ENCODE measurements around the gene RETN. TPM values are rescaled to one million over a fixed set of nuclear protein-coding genes. Genes with fewer than 3 reads are reported as not detected.

RETN gene
- total RNA-seq, 6 experiments from 2014 or later: not detected

GRCh38 chr19:7685546-7686445, 16.9 kb downstream of the RETN start:
- H3K9me3 Mint-ChIP-seq: no peaks in the 10 kb centered on the region
- H3K4me3 Mint-ChIP-seq: no peak overlapping the region
- peaks cover 2% of the 10 kb centered on the region for H3K27me3 Mint-ChIP-seq (ENCODE audit: insufficient read depth)
- H3K4me1 Mint-ChIP-seq (ENCODE audit: low read depth): peaks cover 8% of the 10 kb centered on the region
- H3K36me3 Mint-ChIP-seq (ENCODE audit: low read depth): peaks cover 5% of the 10 kb centered on the region; the same call in 1 of the 2 replicates
- DNase-seq: no peak
- TF ChIP-seq, protein P1, sequence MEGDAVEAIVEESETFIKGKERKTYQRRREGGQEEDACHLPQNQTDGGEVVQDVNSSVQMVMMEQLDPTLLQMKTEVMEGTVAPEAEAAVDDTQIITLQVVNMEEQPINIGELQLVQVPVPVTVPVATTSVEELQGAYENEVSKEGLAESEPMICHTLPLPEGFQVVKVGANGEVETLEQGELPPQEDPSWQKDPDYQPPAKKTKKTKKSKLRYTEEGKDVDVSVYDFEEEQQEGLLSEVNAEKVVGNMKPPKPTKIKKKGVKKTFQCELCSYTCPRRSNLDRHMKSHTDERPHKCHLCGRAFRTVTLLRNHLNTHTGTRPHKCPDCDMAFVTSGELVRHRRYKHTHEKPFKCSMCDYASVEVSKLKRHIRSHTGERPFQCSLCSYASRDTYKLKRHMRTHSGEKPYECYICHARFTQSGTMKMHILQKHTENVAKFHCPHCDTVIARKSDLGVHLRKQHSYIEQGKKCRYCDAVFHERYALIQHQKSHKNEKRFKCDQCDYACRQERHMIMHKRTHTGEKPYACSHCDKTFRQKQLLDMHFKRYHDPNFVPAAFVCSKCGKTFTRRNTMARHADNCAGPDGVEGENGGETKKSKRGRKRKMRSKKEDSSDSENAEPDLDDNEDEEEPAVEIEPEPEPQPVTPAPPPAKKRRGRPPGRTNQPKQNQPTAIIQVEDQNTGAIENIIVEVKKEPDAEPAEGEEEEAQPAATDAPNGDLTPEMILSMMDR (IDR thresholded peaks at IDR 0.05): no peak
- no peak overlapping the region for H3K27ac Mint-ChIP-seq

DNA sequence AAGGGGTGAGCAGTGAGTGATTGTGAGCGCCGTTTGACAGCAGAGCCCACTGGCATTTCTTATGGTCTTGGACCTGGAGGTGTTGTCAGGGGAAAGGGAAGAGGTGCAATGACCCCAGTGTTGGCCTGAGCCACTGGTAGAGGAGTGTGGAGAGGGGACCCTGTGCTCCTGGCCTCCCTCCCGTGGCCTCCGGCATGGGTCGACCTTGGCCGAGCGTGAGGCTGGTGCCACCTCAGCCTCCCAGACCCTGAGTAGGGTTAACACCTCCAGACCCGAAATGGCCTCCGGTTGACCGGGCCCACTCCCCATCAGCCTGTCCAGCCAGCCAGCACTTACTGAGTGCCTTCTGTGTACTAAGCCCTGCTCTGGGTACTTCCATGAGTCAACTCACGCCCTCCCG, 18.3 kb downstream of the RETN start:
- Mint-ChIP-seq H3K36me3 (ENCODE audit: low read depth) (peaks cover 5% of the 10 kb centered on the region; the same call in 1 of the 2 replicates), H3K9me3 (no peaks in the 10 kb centered on the region), H3K4me1 (ENCODE audit: low read depth) (peaks cover 8% of the 10 kb centered on the region), H3K27ac (no peak overlapping the region), H3K4me3 (no peak overlapping the region), H3K27me3 (ENCODE audit: insufficient read depth) (peaks cover 2% of the 10 kb centered on the region)
- no peak for DNase-seq
- TF ChIP-seq, protein P1 (IDR thresholded peaks at IDR 0.05): no peak

DNA sequence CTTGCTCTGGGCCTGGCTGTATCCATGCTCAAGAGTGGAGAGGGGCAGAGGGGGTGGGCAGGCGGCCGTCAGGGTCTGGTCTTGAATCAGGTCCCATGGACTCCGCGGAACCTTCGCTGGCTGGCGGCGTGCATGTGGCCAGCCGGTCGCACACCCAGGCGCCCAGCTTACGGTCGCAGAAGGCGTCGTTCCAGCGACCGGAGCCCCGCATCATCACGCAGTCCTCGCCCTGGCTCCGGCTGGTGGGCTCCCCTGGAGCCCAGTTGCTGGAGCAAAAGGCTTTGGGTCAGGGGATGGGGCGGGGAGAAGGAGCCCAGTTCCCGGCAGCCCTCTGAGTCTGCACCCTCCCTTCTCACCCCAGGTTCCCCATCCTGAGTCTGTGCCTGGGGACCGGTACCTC, 20.3 kb downstream of the RETN start:
- H3K27me3 Mint-ChIP-seq (ENCODE audit: insufficient read depth): no peaks in the 10 kb centered on the region; the same call in 1 of the 2 replicates
- no peaks in the 10 kb centered on the region for H3K9me3 Mint-ChIP-seq
- no peak for DNase-seq
- TF ChIP-seq, protein P1 (IDR thresholded peaks at IDR 0.05): no peak
- H3K4me3 Mint-ChIP-seq: no peak overlapping the region
- H3K27ac Mint-ChIP-seq: no peak overlapping the region
- H3K4me1 Mint-ChIP-seq (ENCODE audit: low read depth): peaks cover 8% of the 10 kb centered on the region
- no peaks in the 10 kb centered on the region for H3K36me3 Mint-ChIP-seq (ENCODE audit: low read depth)

GRCh38 chr19:7690779-7691258, 22.0 kb downstream of the RETN start:
- H3K4me3 Mint-ChIP-seq: no peak overlapping the region
- H3K9me3 Mint-ChIP-seq: no peaks in the 10 kb centered on the region
- TF ChIP-seq, protein P1 (IDR thresholded peaks at IDR 0.05): no peak
- H3K27ac Mint-ChIP-seq: no peak overlapping the region
- no peaks in the 10 kb centered on the region for H3K36me3 Mint-ChIP-seq (ENCODE audit: low read depth)
- no peak for DNase-seq
- peaks cover under 1% of the 10 kb centered on the region; the same call in 1 of the 2 replicates for H3K4me1 Mint-ChIP-seq (ENCODE audit: low read depth)
- H3K27me3 Mint-ChIP-seq (ENCODE audit: insufficient read depth): peaks cover 3% of the 10 kb centered on the region

- Mint-ChIP-seq H3K27me3 (ENCODE audit: insufficient read depth) (peaks cover 3% of the 10 kb centered on the region), H3K4me1 (ENCODE audit: low read depth) (no peaks in the 10 kb centered on the region), H3K9me3 (no peaks in the 10 kb centered on the region), H3K27ac (no peak overlapping the region), H3K36me3 (ENCODE audit: low read depth) (no peaks in the 10 kb centered on the region), H3K4me3 (no peak overlapping the region)
- DNase-seq: no peak
- TF ChIP-seq, protein P1 (IDR thresholded peaks at IDR 0.05): no peak
These were observed 22.6 kb downstream of the RETN start for GRCh38 chr19:7691497-7691896.

Data from HFFc6 (cell line).